Parathyroid adenoma (tissue), 2 donors: ENCODE data around the gene IMPDH1.

ENCODE experiments used
- H2AFZ ChIP-seq: fragments of 300-600 bp; sonication (generic); one replicate; pipeline ENCODE4 v1.7.0; 2017; ENCODE audit warnings: antibody characterized with exemption, mild to moderate bottlenecking
- H3K27ac ChIP-seq: fragments of 300-600 bp; sonication (generic); one replicate; pipeline ENCODE4 v1.7.0; 2017
- H3K27me3 ChIP-seq: fragments of 300-600 bp; sonication (generic); one replicate; pipeline ENCODE4 v1.7.0; 2017; ENCODE audit warnings: low read length; ENCODE audit not compliant: control insufficient read depth, insufficient read depth
- H3K36me3 ChIP-seq: fragments of 300-600 bp; sonication (generic); one replicate; pipeline ENCODE4 v1.7.0; 2017; ENCODE audit warnings: low read length; ENCODE audit not compliant: control insufficient read depth, insufficient read depth
- H3K4me1 ChIP-seq: fragments of 300-600 bp; sonication (generic); one replicate; pipeline ENCODE4 v1.7.0; 2017; ENCODE audit warnings: control low read depth
- H3K4me2 ChIP-seq: fragments of 300-600 bp; sonication (generic); one replicate; pipeline ENCODE4 v1.7.0; 2017; ENCODE audit warnings: low read length
- H3K4me3 ChIP-seq: fragments of 300-600 bp; sonication (generic); one replicate; pipeline ENCODE4 v1.7.0; 2017; ENCODE audit warnings: low read depth, low read length
- H3K79me2 ChIP-seq: fragments of 300-600 bp; sonication (generic); one replicate; pipeline ENCODE4 v1.7.0; 2017; ENCODE audit warnings: control low read depth
- H3K9ac ChIP-seq: fragments of 300-600 bp; sonication (generic); one replicate; pipeline ENCODE4 v1.7.0; 2017; ENCODE audit warnings: mild to moderate bottlenecking
- H3K9me3 ChIP-seq: fragments of 300-600 bp; sonication (generic); one replicate; pipeline ENCODE4 v1.7.0; 2017; ENCODE audit warnings: low read length; ENCODE audit not compliant: control insufficient read depth
- CTCF ChIP-seq: fragments of 300-600 bp; sonication (generic); IDR thresholded peaks from one replicate; pipeline ENCODE4 v1.7.0; 2017; ENCODE audit warnings: antibody characterized with exemption, mild to moderate bottlenecking
- donor health status: primary hyperparathyroidism.

The IMPDH1 gene

DNA sequence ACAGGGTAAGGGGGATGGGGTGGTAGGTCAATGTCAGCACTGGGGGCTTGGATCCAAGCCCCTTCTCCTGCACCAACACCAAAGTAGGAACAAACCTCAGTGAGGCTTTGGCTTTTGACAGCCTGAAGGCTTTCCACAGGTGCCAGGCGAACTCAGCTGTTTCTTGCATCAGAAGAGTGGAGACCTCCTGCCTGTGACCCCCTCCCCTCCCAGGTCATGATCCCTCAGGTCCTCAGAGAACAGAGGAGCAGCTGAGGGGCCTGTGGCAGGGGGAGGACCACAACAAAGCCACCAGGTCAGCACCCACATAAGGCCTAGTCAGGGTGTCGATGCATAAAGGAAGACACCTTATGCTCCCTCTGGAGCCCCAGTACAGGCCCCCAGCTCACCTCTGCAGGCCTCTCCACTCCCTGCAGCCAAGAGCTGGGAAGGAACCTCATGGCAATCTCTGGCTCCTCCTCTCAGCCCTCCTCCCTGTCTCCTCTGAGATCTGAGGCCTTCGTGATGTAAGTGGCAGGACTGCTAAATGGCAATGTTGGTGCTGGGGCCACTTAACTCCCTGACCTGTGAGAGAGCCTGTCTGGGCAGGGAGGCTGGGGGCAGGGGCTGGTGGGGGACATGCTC lies 29.2 kb downstream of the IMPDH1 start:
- H3K4me3 ChIP-seq = no peak overlapping the region
- TF ChIP-seq CTCF = no peak
- no peaks in the 10 kb centered on the region for H3K27me3 ChIP-seq
- H3K4me2 ChIP-seq = no peak overlapping the region
- H3K9me3 ChIP-seq = no peaks in the 10 kb centered on the region
- no peaks in the 10 kb centered on the region for H3K36me3 ChIP-seq
- no peak overlapping the region for H2AFZ ChIP-seq
- H3K9ac ChIP-seq = no peak overlapping the region
- no peaks in the 10 kb centered on the region for H3K79me2 ChIP-seq
- no peak overlapping the region for H3K27ac ChIP-seq
- no peaks in the 10 kb centered on the region for H3K4me1 ChIP-seq

GRCh38 chr7:128379900-128380479 lies 29.8 kb downstream of the IMPDH1 start:
- Histone ChIP-seq H3K79me2 (no peaks in the 10 kb centered on the region), H3K4me2 (no peak overlapping the region), H3K9me3 (no peaks in the 10 kb centered on the region), H2AFZ (no peak overlapping the region), H3K36me3 (no peaks in the 10 kb centered on the region), H3K27ac (no peak overlapping the region), H3K27me3 (no peaks in the 10 kb centered on the region), H3K4me1 (no peaks in the 10 kb centered on the region), H3K4me3 (no peak overlapping the region), H3K9ac (no peak overlapping the region)
- TF ChIP-seq CTCF = no peak

- Histone ChIP-seq H3K36me3 (no peaks in the 10 kb centered on the region), H3K4me1 (no peaks in the 10 kb centered on the region), H3K9ac (no peak overlapping the region), H3K4me3 (no peak overlapping the region), H3K79me2 (no peaks in the 10 kb centered on the region), H3K27me3 (no peaks in the 10 kb centered on the region), H3K4me2 (no peak overlapping the region), H3K9me3 (no peaks in the 10 kb centered on the region), H2AFZ (no peak overlapping the region), H3K27ac (no peak overlapping the region)
- TF ChIP-seq CTCF = no peak
Observed at GRCh38 chr7:128378637-128379036, 31.1 kb downstream of the IMPDH1 start.

DNA sequence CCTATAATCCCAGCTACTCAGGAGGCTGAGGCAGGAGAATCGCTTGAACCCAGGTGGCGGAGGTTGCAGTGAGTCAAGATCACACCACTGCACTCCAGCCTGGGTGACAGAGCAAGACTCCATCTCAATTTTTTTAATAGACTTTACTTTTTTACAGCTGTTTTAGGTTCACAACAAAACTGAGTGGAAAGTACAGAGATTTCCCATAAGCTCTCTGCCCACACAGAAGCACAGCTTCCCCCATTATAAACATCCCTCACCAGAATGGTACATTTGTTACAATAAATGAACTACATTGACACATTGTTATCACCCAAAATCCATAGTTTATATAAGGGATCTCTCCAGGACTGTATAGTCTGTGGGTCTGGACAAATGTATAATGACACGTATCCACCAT lies 33.7 kb downstream of the IMPDH1 start:
- Histone ChIP-seq H3K9ac (no peak overlapping the region), H3K9me3 (no peaks in the 10 kb centered on the region), H3K4me1 (no peaks in the 10 kb centered on the region), H3K79me2 (no peaks in the 10 kb centered on the region), H3K36me3 (no peaks in the 10 kb centered on the region), H2AFZ (no peak overlapping the region), H3K4me3 (no peak overlapping the region), H3K27ac (no peak overlapping the region), H3K27me3 (no peaks in the 10 kb centered on the region), H3K4me2 (no peak overlapping the region)
- TF ChIP-seq CTCF = no peak

GRCh38 chr7:128374041-128374440 lies 35.7 kb downstream of the IMPDH1 start:
- H3K4me3 ChIP-seq = no peak overlapping the region
- H3K4me1 ChIP-seq = no peaks in the 10 kb centered on the region
- H2AFZ ChIP-seq = no peak overlapping the region
- TF ChIP-seq CTCF = no peak
- H3K36me3 ChIP-seq = no peaks in the 10 kb centered on the region
- H3K79me2 ChIP-seq = no peaks in the 10 kb centered on the region
- H3K27ac ChIP-seq = no peak overlapping the region
- H3K4me2 ChIP-seq = no peak overlapping the region
- H3K27me3 ChIP-seq = no peaks in the 10 kb centered on the region
- no peak overlapping the region for H3K9ac ChIP-seq
- no peaks in the 10 kb centered on the region for H3K9me3 ChIP-seq
